Left lung (tissue), 10 donors: ENCODE data around the gene TRIM29. TPM values are rescaled to one million over a fixed set of nuclear protein-coding genes. Genes with fewer than 3 reads are reported as not detected.

ENCODE experiments used
- ATAC-seq: fragments of 200-7000 bp; cut with Tn5 transposase; one replicate; pipeline ENCODE4 v1.9.1; 2020; ENCODE audit warnings: moderate library complexity
- DNase-seq, 4 donors: peaks; one replicate each; pipeline ENCODE4 v3.0.0-alpha.2; 2013 to 2020
- H3K27ac ChIP-seq, 2 donors: fragments of 200-600 bp; sonication (generic) in 1 of 2; one replicate each; pipeline versions ENCODE4 v1.5.0 to v1.8.0; 2020 to 2021
- H3K27me3 ChIP-seq, 2 donors: fragments of 200-600 bp; sonication (generic) in 1 of 2; one replicate each; pipeline versions ENCODE4 v1.5.0 to v1.8.0; 2020 to 2021
- H3K36me3 ChIP-seq, 2 donors: fragments of 200-600 bp; sonication (generic) in 1 of 2; one replicate each; pipeline versions ENCODE4 v1.5.0 to v1.8.0; 2020 to 2021
- H3K4me1 ChIP-seq, 2 donors: fragments of 200-600 bp; one replicate each; pipeline ENCODE4 v1.8.0; 2021
- H3K4me3 ChIP-seq, 2 donors: fragments of 200-600 bp; sonication (generic) in 1 of 2; one replicate each; pipeline versions ENCODE4 v1.5.0 to v1.8.0; 2020 to 2021; ENCODE audit warnings: mild to moderate bottlenecking in 1 of 2
- H3K9me3 ChIP-seq, 2 donors: fragments of 200-600 bp; sonication (generic) in 1 of 2; one replicate each; pipeline versions ENCODE4 v1.5.0 to v1.8.0; 2020 to 2021
- CTCF ChIP-seq, 2 donors: fragments of 200-600 bp; sonication (generic) in 1 of 2; IDR thresholded peaks; one replicate each; pipeline versions ENCODE4 v1.5.0 to v1.8.0; 2021; ENCODE audit warnings: antibody characterized with exemption in 2 of 2
- intact Hi-C, 2 donors: fragments of 100-400 bp; cut with DNase I; formaldehyde crosslinking; loops; one replicate each; pipeline versions ENCODE4 v1.11.2 to v1.14.2; 2022
- polyA plus RNA-seq, 6 donors: library from polyadenylated mRNA; unstranded; fragments of 120-200 nt; gene quantifications; one replicate each; pipeline ENCODE4 v1.2.1, GENCODE V29; 2013; ENCODE audit not compliant: insufficient read length in 6 of 6
- total RNA-seq, 2 donors: library from RNA; stranded (reverse); fragmentation: NEBNext Ultra II Directional; extraction: Animal tissue kit (Norgen Biotek cat#: 25700); gene quantifications; one replicate each; pipeline ENCODE4 v1.2.1, GENCODE V29; 2021
- donor health status: DM: no; HTN: yes; CAD: no.
- donor health status: DM: no; HTN: no; CAD: no.

The TRIM29 gene
- total and polyA plus RNA-seq, 8 donors, result 0.18 to 5.4 (median 0.56) TPM

GRCh38 chr11:120097721-120098385, 40.1 kb downstream of the TRIM29 start:
- no peaks in the 10 kb centered on the region for H3K9me3 ChIP-seq
- H3K36me3 ChIP-seq, result no peaks in the 10 kb centered on the region
- TF ChIP-seq CTCF (IDR thresholded peaks at IDR 0.05), result no peak
- no peaks in the 10 kb centered on the region for H3K4me1 ChIP-seq
- peaks cover 0 to 51% of the 10 kb centered on the region in 2 donors for H3K27me3 ChIP-seq
- no peak overlapping the region for H3K27ac ChIP-seq
- ATAC-seq (no peak), DNase-seq (no peak)
- intact Hi-C loops, result no loop called here
- H3K4me3 ChIP-seq, result no peak overlapping the region

DNA sequence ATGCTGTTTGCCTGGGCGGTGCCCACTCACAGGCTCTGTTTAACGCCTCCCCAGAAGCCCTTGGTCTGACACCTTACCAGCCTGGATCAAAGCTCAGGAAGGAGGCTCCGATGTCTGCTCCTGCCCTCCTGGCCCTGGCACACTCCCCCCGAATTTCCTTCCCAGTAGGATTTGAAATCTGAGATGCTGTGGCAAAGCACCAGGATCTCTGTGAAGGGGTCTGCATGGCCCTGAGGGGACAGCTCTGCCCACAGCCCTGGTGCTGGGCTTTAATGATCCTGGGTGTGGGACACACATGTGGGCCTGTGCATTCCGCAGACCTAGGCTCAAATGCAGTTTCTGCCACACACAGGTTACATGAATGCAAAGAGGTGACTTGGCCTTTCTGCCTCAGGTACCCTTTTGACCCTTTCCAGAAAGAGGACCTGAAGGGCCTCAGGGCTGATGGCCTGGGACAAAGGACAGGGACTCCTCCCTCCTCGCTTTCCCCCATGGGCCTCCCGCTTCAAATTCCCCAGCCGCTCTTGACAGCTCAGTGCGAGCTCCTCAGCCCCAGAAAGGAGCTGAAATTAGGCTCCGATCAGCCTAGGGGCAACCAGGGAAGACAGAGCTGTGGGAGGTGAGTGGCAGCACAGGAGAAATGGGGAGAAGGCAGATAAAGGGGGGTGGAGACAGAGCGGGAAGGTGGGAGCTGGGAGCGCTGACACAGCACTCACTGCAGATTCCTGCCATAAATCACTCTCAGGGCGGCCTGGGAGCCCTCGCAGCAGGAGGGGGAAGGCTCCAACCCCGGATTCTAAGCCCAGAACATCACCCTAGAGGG, 41.3 kb downstream of the TRIM29 start:
- H3K9me3 ChIP-seq, result no peaks in the 10 kb centered on the region
- TF ChIP-seq CTCF (IDR thresholded peaks at IDR 0.05), result no peak
- DNase-seq (no peak), ATAC-seq (no peak)
- H3K27me3 ChIP-seq, result peaks cover 0 to 47% of the 10 kb centered on the region in 2 donors
- no peaks in the 10 kb centered on the region for H3K4me1 ChIP-seq
- no peak overlapping the region for H3K27ac ChIP-seq
- no peak overlapping the region for H3K4me3 ChIP-seq
- intact Hi-C loops, result no loop called here
- H3K36me3 ChIP-seq, result no peaks in the 10 kb centered on the region

- ATAC-seq (no peak), DNase-seq (no peak)
- intact Hi-C loops, result no loop called here
- no peak overlapping the region for H3K27ac ChIP-seq
- no peaks in the 10 kb centered on the region for H3K9me3 ChIP-seq
- no peak for TF ChIP-seq CTCF (IDR thresholded peaks at IDR 0.05)
- H3K4me3 ChIP-seq, result no peak overlapping the region
- H3K4me1 ChIP-seq, result no peaks in the 10 kb centered on the region
- H3K36me3 ChIP-seq, result no peaks in the 10 kb centered on the region
- peaks cover 0 to 45% of the 10 kb centered on the region in 2 donors for H3K27me3 ChIP-seq
Observed at GRCh38 chr11:120095516-120095915, 42.4 kb downstream of the TRIM29 start.

GRCh38 chr11:120091701-120092100, 46.2 kb downstream of the TRIM29 start:
- Histone ChIP-seq H3K4me3 (no peak overlapping the region), H3K36me3 (no peaks in the 10 kb centered on the region), H3K4me1 (no peaks in the 10 kb centered on the region), H3K27ac (no peak overlapping the region), H3K27me3 (peaks cover 0 to 14% of the 10 kb centered on the region in 2 donors), H3K9me3 (no peaks in the 10 kb centered on the region)
- intact Hi-C loops, result no loop called here
- ATAC-seq (no peak), DNase-seq (no peak)
- no peak for TF ChIP-seq CTCF (IDR thresholded peaks at IDR 0.05)

DNA sequence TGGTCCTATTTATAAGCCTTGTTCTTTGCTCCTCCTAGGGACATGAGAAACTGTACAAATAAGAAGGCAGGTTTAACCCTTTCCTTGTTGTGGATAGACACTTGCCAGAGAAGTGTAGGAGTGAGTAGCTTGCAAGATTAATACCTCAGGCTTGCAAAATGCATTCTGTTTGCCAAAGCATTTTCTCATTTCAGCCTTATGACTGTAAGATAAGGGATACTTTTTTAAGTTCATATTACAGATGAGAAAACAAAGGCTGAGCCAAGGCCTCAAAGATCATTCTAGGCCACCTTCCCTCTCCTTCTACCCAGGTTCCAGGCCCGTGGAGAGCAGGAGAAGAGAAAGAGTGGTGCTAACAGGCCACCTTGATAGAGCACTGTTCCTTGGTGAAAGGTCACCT, 46.8 kb downstream of the TRIM29 start:
- H3K36me3 ChIP-seq, result no peaks in the 10 kb centered on the region
- no peaks in the 10 kb centered on the region for H3K4me1 ChIP-seq
- no peaks in the 10 kb centered on the region for H3K9me3 ChIP-seq
- ATAC-seq (no peak), DNase-seq (no peak)
- TF ChIP-seq CTCF (IDR thresholded peaks at IDR 0.05), result no peak
- no peak overlapping the region for H3K27ac ChIP-seq
- peaks cover 0 to 8% of the 10 kb centered on the region in 2 donors for H3K27me3 ChIP-seq
- intact Hi-C loops, result no loop called here
- H3K4me3 ChIP-seq, result no peak overlapping the region
